HS-27A (cell line): ENCODE results near the gene HEXD.
"Not testable (repeated sequence)": the region's sequence is repeated elsewhere in the genome, so short reads cannot be mapped to it uniquely, and the experiment has no call there.

Source experiments
- DNase-seq: peaks from one replicate; pipeline ENCODE4 v3.0.0-alpha.2; 2012; ENCODE audit warnings: low read depth, missing footprints

HEXD gene

GRCh38 chr17:82397449-82398335 lies 20.5 kb upstream of the HEXD start:
- DNase-seq, result no peak

DNA sequence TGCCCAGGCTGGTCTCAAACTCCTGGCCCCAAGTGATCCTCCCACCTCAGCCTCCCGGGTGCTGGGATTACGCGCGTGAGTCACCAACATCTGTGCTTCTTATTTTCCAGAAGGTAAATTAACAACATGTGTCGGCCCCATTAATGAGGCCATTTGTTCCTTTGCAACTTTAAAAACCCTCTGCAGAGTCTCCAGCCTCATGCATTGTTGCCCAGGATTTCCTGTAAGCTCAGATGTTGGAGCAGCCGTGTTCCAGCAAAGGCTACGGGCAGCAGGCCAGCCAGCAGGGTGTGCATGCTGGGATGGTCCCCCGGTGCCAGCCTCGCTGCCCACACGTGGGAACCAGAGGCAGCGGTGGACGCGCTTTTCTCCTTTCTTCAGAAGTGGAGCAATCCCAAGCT lies 19.1 kb upstream of the HEXD start:
- no peak for DNase-seq

- DNase-seq, result no peak
Observed at GRCh38 chr17:82399601-82400101, 18.5 kb upstream of the HEXD start.

DNA sequence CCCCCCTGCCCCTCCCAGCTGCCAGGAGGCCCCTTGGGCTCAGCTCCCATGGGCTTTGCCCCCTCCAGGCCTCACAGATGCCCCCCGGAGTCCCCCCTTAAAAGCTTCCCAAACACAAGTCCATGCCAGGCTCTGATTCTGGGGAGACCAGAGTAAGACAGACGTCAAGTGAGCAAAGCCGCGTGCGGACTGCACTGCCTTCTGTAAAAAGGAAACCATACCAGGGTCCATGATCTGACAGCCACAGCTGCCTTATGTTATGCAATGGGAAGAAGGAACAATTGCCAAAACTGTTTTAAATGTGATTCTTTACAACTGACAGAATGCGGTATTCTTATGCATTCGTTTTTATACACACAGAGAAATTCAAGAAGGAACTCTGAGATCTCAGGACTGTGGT lies 17.9 kb upstream of the HEXD start:
- DNase-seq, result no peak

DNA sequence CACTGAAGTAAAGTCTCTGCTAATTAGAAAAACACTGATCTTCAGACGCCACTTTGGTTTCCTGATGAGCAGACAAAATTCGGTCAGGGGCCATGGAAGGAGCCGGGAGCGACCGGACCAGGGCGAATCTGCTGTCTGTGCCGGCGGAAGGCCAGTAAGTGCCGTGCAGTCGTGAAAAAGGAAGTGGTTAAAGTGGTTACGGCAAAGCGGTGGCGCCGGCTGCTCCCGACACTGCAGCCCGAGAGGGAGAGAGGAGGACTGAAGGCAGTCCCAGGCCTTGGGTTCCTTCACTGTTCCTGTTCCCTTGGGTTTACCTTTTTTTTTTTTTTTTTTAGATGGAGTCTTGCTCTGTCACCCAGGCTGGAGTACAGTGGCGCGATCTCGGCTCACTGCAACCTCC lies 17.3 kb upstream of the HEXD start:
- DNase-seq, result no peak

GRCh38 chr17:82402865-82403264 lies 15.3 kb upstream of the HEXD start:
- no peak for DNase-seq

- no peak for DNase-seq
Observed at GRCh38 chr17:82403662-82404660, 14.2 kb upstream of the HEXD start.

DNA sequence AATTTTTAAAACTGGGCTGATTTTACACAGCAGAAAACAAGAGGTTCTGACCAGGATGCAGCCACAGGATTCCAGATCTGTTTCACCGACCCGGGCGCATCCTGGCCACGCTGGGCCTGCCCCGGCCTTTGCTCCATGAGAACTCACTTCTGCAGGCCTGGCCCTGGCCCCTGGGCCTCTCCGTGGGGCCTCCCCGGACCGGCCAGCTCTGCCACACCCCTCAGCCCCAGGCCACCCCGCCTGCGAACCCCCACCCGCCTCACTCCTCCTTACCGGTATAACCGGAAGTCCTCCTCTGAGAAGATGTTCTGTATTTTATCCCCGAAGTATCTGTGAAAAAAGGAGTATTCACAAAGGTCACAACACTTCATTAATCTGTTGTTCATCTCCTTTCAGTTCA lies 13.1 kb upstream of the HEXD start:
- DNase-seq, result no peak

- DNase-seq, result no peak
Observed at GRCh38 chr17:82406131-82406671, 11.9 kb upstream of the HEXD start.

- no peak for DNase-seq
Observed at GRCh38 chr17:82407255-82407654, 10.9 kb upstream of the HEXD start.

GRCh38 chr17:82408288-82408937 lies 9.7 kb upstream of the HEXD start:
- no peak for DNase-seq

- no peak for DNase-seq
Observed at GRCh38 chr17:82408938-82409318, 9.2 kb upstream of the HEXD start.

- no peak for DNase-seq
Observed at GRCh38 chr17:82410014-82410716, 8.0 kb upstream of the HEXD start.

DNA sequence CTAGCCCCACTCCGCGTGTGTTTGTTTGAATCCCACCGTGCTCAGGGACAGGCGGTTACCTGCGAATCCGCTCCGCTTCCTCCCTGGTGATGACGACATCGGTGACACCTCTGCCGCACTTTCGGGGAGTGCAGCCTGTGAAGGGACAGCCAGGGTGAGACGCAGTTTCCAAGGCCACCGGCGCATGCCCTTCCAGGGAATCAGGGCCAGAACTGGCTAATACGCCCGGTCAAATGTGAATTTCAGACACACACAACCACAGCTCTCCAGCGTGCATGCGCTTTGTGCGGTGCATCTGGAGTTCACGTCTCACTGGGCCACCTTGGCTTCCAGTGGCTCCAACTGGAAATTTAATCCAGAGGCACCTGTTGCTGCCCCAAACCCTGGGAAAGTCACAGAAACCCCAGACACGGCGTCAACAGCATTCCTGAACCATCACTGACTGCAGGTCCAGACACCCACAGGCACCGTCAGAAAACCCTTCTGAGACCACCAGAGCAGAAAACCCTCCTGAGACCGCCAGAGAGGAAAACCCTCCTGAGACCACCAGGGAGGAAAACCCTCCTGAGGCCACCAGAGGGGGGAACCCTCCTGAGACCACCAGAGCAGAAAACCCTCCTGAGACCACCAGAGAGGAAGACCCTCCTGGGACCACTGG lies 6.6 kb upstream of the HEXD start:
- DNase-seq, result no peak

GRCh38 chr17:82412081-82412480 lies 6.1 kb upstream of the HEXD start:
- not testable (repeated sequence) for DNase-seq

DNA sequence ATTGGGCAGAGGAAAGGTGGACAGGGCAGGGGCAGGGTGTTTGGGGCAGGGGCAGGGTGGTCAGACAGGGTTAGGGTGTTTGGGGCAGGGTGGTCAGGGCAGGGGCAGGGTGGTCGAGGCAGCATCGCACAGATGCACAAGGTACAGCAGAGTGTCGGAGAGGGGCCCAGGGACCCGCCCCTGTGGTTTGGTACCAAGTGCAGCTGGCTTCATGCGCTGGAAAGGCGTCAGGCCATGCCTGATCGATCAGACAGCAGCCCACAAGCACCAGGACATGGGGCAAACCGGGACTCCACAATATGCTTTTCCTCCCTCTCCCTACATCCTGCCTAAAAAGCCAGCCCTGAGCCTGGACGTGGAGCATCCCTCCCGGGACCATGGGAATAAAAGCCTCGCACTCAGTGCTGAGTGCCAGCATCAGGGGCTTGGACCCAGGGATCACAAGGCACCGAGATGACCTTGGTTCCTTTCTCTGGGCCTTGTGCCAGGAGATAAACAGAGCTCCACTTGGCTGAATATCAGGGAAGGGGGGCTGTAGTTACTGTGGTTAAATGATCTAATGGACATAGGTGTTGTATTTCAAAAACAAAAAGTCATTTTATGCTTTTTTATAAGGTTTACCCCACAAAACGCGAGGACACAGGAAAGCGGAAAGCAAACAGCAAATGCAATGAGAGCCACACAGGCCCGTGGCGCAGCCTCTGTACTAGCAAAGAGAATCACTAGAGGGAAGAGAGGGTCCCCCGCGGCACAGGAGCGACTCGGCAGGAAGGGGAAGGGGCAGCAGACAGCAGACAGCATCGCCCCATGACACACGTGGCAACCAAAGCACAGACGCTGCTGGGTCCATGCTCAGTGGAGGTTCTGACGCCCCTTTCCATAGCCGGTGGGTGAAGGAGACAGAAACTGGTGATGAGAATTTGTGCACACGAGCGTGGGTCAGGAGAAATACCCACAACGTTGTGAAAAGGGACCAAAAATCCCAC lies 5.3 kb upstream of the HEXD start:
- DNase-seq, result no peak

DNA sequence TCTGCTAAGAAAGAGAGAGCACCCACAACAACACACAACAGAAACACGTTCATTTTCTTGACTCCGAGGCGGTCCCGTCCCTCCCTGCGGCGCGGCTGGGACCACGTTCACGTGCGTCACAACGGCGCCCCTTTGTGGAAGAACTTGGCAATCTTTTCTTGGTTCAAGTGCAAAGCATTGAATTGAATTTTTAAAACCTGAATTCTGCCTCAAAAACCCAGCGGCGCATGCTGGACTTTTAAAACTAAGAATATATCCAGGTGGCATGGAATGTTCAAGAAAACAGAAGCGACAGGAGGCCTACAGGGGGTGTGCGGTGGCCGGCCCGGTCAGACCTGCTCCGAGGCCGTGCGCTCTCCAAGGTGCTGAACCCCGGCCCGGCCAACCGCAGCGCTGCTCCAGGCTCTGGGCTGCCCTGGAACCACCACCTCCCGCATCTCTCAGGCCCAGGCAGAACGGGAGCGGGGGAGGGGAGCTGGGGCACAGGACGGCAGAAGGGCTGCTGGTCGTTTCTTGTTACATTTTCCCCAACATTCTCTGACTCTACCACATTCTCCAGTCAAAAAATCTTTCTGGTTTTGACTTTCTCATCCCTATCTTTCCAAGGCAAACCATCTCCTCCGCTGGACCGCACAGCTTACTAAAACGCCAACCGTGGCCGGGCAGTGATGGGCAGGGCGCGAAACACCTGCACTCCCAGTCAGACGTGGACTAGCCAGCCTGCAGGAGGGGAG lies 3.4 kb upstream of the HEXD start:
- no peak for DNase-seq

DNA sequence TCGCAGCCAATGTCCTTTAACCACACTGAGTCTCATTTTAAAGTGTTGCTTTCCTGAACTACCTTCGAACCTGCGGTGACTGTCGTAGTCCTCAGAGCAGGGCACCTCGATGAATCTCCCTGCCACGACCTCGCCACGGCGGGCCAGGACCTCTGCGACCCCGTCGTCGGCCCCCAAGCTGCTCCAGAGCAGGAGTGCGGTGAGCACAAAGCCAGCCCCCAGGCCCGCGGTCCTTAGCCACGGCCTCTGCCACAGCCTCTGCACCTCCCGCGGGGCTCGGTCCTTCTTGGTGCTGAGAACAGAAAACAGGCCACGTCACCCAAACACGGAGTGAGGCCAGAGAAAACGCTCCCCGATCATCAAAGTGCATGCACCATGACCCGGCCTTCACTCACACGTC lies 2.8 kb upstream of the HEXD start:
- DNase-seq, result no peak

- DNase-seq, result no peak
Observed at GRCh38 chr17:82415786-82416185, 2.4 kb upstream of the HEXD start.
